Endodermal cell (in vitro differentiated cells): ENCODE data around the gene MMP8. TPM values are rescaled to one million over a fixed set of nuclear protein-coding genes. Genes with fewer than 3 reads are reported as not detected.
"Not testable (repeated sequence)": the region's sequence is repeated elsewhere in the genome, so short reads cannot be mapped to it uniquely, and the experiment has no call there.

Experiments
- DNase-seq: peaks from one replicate; pipeline ENCODE4 v3.0.0-alpha.2; 2017
- H3K27ac ChIP-seq: 2 replicates; pipeline ENCODE4 v1.5.1; 2013; ENCODE audit warnings: mild to moderate bottlenecking, low read depth, low read length, moderate library complexity
- H3K27me3 ChIP-seq: 2 replicates; pipeline ENCODE4 v1.6.1; 2013; ENCODE audit warnings: mild to moderate bottlenecking, low read length, moderate library complexity; ENCODE audit not compliant: insufficient read depth, control insufficient read depth, poor library complexity, severe bottlenecking
- H3K36me3 ChIP-seq: 2 replicates; pipeline ENCODE4 v1.7.0; 2013; ENCODE audit warnings: mild to moderate bottlenecking, low read length, moderate library complexity; ENCODE audit not compliant: control insufficient read depth, insufficient read depth
- H3K4me1 ChIP-seq: one replicate; pipeline ENCODE4 v1.7.0; 2013; ENCODE audit warnings: low read length; ENCODE audit not compliant: control insufficient read depth, insufficient read depth
- H3K4me3 ChIP-seq: 2 replicates; pipeline ENCODE4 v1.5.1; 2013; ENCODE audit warnings: mild to moderate bottlenecking, low read length, moderate library complexity
- H3K9ac ChIP-seq: 2 replicates; pipeline ENCODE4 v1.6.1; 2013; ENCODE audit warnings: mild to moderate bottlenecking, low read length, moderate library complexity; ENCODE audit not compliant: poor library complexity, severe bottlenecking; ENCODE audit errors: extremely low read depth
- H3K9me3 ChIP-seq: 2 replicates; pipeline ENCODE4 v1.6.1; 2013; ENCODE audit warnings: mild to moderate bottlenecking, low read length, moderate library complexity; ENCODE audit not compliant: control insufficient read depth
- H3K27ac Mint-ChIP-seq: 2 replicates; pipeline ENCODE4 v1.8.0; 2020; ENCODE audit warnings: mixed read lengths
- H3K27me3 Mint-ChIP-seq: 2 replicates; pipeline ENCODE4 v1.8.0; 2021; ENCODE audit warnings: mild to moderate bottlenecking, mixed read lengths; ENCODE audit not compliant: insufficient read depth
- H3K36me3 Mint-ChIP-seq: 2 replicates; pipeline ENCODE4 v1.8.0; 2020; ENCODE audit warnings: low read depth, mixed read lengths
- H3K4me1 Mint-ChIP-seq: 2 replicates; pipeline ENCODE4 v1.8.0; 2020; ENCODE audit warnings: mixed read lengths
- H3K4me3 Mint-ChIP-seq: 2 replicates; pipeline ENCODE4 v1.8.0; 2020; ENCODE audit warnings: mild to moderate bottlenecking, moderate library complexity, mixed read lengths
- H3K9me3 Mint-ChIP-seq: 2 replicates; pipeline ENCODE4 v1.8.0; 2020; ENCODE audit warnings: mild to moderate bottlenecking, mixed read lengths
- CTCF ChIP-seq: fragments of 200-600 bp; sonication (generic); conservative IDR thresholded peaks from 2 replicates; pipeline ENCODE4 v1.5.0; 2021; ENCODE audit warnings: antibody characterized with exemption, mild to moderate bottlenecking
- WGBS, 2 experiments: methylation state at CpG; one replicate each; pipeline versions ENCODE4 v1.1.5 to v1.1.7; 2013; ENCODE audit warnings: missing lambda C conversion rate in 2 of 2, mixed read lengths in 1 of 2; ENCODE audit not compliant: insufficient coverage in 1 of 2, insufficient read length in 1 of 2; 5-methylcytosine and 5-hydroxymethylcytosine counted together
- total RNA-seq, 2 donors: library from RNA; stranded (reverse); fragmentation: NEBNext Ultra II Directional in 1 of 2; extraction: Animal tissue kit (Norgen Biotek cat#: 25700) in 1 of 2; gene quantifications; 2 replicates in 1 of 2; 3 replicates in 1 of 2; pipeline ENCODE4 v1.2.1, GENCODE V29; 2021

Gene MMP8
- total RNA-seq, 2 donors from 2014 or later, result not detected

GRCh38 chr11:102749101-102749722, 24.5 kb upstream of the MMP8 start:
- H3K27ac ChIP-seq, result no peak overlapping the region
- no peaks in the 10 kb centered on the region for H3K36me3 ChIP-seq
- DNase-seq, result no peak
- Mint-ChIP-seq H3K4me1 (peaks cover 8% of the 10 kb centered on the region), H3K27me3 (no peaks in the 10 kb centered on the region), H3K4me3 (no peak overlapping the region), H3K27ac (no peak overlapping the region), H3K36me3 (no peaks in the 10 kb centered on the region), H3K9me3 (peaks cover 13% of the 10 kb centered on the region)
- no peak overlapping the region for H3K9ac ChIP-seq
- no peaks in the 10 kb centered on the region for H3K9me3 ChIP-seq
- no peaks in the 10 kb centered on the region for H3K27me3 ChIP-seq
- H3K4me3 ChIP-seq, result no peak overlapping the region
- no peak for TF ChIP-seq CTCF
- no peaks in the 10 kb centered on the region for H3K4me1 ChIP-seq

- Mint-ChIP-seq H3K4me3 (peak overlapping the region; percentile 85), H3K27ac (peak overlapping the region; percentile 99), H3K9me3 (peaks cover 15% of the 10 kb centered on the region)
- not testable (repeated sequence) for H3K9me3 ChIP-seq, H3K27me3 ChIP-seq, H3K9ac ChIP-seq, H3K27me3 Mint-ChIP-seq, H3K4me1 ChIP-seq, H3K4me1 Mint-ChIP-seq, H3K36me3 Mint-ChIP-seq, H3K36me3 ChIP-seq, H3K27ac ChIP-seq
- DNase-seq, result peak; percentile 60
- WGBS, 2 experiments, result 68 to 80% methylated on average over 9 to 32 of the region's 32 CpGs
- H3K4me3 ChIP-seq, result peak overlapping the region; percentile 62
Measured at GRCh38 chr11:102746746-102747578, 22.2 kb upstream of the MMP8 start.

- Histone ChIP-seq H3K27me3 (no peaks in the 10 kb centered on the region), H3K27ac (no peak overlapping the region), H3K9ac (no peak overlapping the region), H3K9me3 (no peaks in the 10 kb centered on the region), H3K4me3 (no peak overlapping the region), H3K4me1 (no peaks in the 10 kb centered on the region), H3K36me3 (no peaks in the 10 kb centered on the region)
- Mint-ChIP-seq H3K27ac (no peak overlapping the region), H3K9me3 (no peaks in the 10 kb centered on the region), H3K4me3 (no peak overlapping the region), H3K36me3 (no peaks in the 10 kb centered on the region), H3K4me1 (peaks cover 4% of the 10 kb centered on the region), H3K27me3 (peaks cover 3% of the 10 kb centered on the region)
- peak; percentile 23 for TF ChIP-seq CTCF
- no peak for DNase-seq
Measured at GRCh38 chr11:102734650-102735049, 9.9 kb upstream of the MMP8 start.
